ENCODE data around the gene MN1. TPM values are rescaled to one million over a fixed set of nuclear protein-coding genes. Genes with fewer than 3 reads are reported as not detected.

The MN1 gene
- total and polyA plus RNA-seq, 2 of the 4 experiments (the other 2 are of a cell fraction), result 0.36 to 1.3 TPM

- Histone ChIP-seq H3K27me3 (ENCODE audit: control insufficient read depth, insufficient read depth, low read length) (peaks cover 2% of the 10 kb centered on the region; the same call in 1 of the 2 replicates), H3K9me3 (ENCODE audit: control insufficient read depth, insufficient read depth, low read length) (no peaks in the 10 kb centered on the region), H3K9me1 (ENCODE audit: insufficient read depth, low read length) (0 out of 2 replicates have a peak, but pooled peaks cover 3% of the 10 kb centered on the region), H4K91ac (ENCODE audit: insufficient read depth, low read depth, low read length) (no peak overlapping the region), H3K79me1 (ENCODE audit: low read depth in 1 of 2, low read length in 2 of 2) (no peaks in the 10 kb centered on the region), H2BK20ac (ENCODE audit: low read depth, low read length) (no peak overlapping the region), H3K14ac (replicated peaks; ENCODE audit: low read depth, low read length) (no peak overlapping the region), H3K27ac (ENCODE audit: insufficient read depth, low read length) (no peak overlapping the region), H3K9ac (ENCODE audit: low read depth, low read length) (no peak overlapping the region), H2BK15ac (ENCODE audit: low read depth, low read length) (no peak overlapping the region; the same call in 2 of the 3 replicates), H3K4ac (ENCODE audit: low read depth, low read length) (no peak overlapping the region), H4K20me1 (ENCODE audit: insufficient read depth, low read length) (no peaks in the 10 kb centered on the region), H4K8ac (ENCODE audit: low read depth in 2 of 2, low read length in 2 of 2) (no peak overlapping the region), H3K4me2 (ENCODE audit: low read depth, low read length) (no peak overlapping the region), H3K56ac (ENCODE audit: extremely low read depth, insufficient read depth, low read length) (no peak overlapping the region), H2BK120ac (ENCODE audit: low read depth, low read length) (no peak overlapping the region), H3K4me3 (ENCODE audit: insufficient read depth, low read depth, low read length) (no peak overlapping the region), H2AFZ (replicated peaks; ENCODE audit: low read length, poor library complexity) (no peak overlapping the region), H3K4me1 (ENCODE audit: control insufficient read depth, insufficient read depth, low read length) (peaks cover 13% of the 10 kb centered on the region), H3K23ac (ENCODE audit: low read depth, low read length) (no peak overlapping the region), H2AK9ac (replicated peaks; ENCODE audit: low read depth, low read length, poor library complexity) (no peak overlapping the region), H3K36me3 (ENCODE audit: control insufficient read depth, insufficient read depth, low read length) (no peaks in the 10 kb centered on the region), H2AK5ac (ENCODE audit: low read depth, low read length) (no peak overlapping the region), H2BK5ac (ENCODE audit: low read depth, low read length, poor library complexity, severe bottlenecking) (no peak overlapping the region), H4K5ac (ENCODE audit: low read depth, low read length) (no peak overlapping the region), H3K18ac (ENCODE audit: low read depth, low read length) (no peak overlapping the region)
- dilution Hi-C loops (cut with HindIII; ENCODE audit: low sequenced_read_pairs, unreplicated experiment) (no loop called here), in situ Hi-C loops (cut with MboI; ENCODE audit: low sequenced_read_pairs) (loop anchor here (10.0 kb wide), 1 partner anchor 1057 kb away; no protein-coding TSS in a partner anchor), intact Hi-C loops (cut with micrococcal nuclease) (no loop called here)
- ATAC-seq (ENCODE audit: low read depth) (no peak), DNase-seq (no peak)
- POLR2A ChIA-PET (ENCODE audit: unreplicated experiment), result no interaction called here
- no peak for TF ChIP-seq MAFK (IDR thresholded peaks at IDR 0.05; ENCODE audit: low read depth, low read length)
- no peak for TF ChIP-seq USF2 (IDR thresholded peaks at IDR 0.05; ENCODE audit: low read depth, low read length)
- TF ChIP-seq RCOR1 (IDR thresholded peaks at IDR 0.05; ENCODE audit: insufficient replicate concordance, low read length), result no peak
- no peak for TF ChIP-seq NFE2L2 (IDR thresholded peaks at IDR 0.05; ENCODE audit: low read depth, low read length)
- TF ChIP-seq RAD21 (IDR thresholded peaks at IDR 0.05; ENCODE audit: low read length), result no peak
- BruUV-seq (replicated peaks), result no TSS peak
- CTCF ChIA-PET, result interaction anchor here (0.6 kb wide), 1 partner anchor 31 kb away, joined by 4 read pairs; no protein-coding TSS in a partner anchor
- WGBS, 2 experiments (ENCODE audit: extremely low coverage in 2 of 2, insufficient read length in 1 of 2), result 100% methylated on average over 2 of the region's 3 CpGs; no CpG with 5 or more reads in 1 of the 2 experiments
These were observed 10.2 kb upstream of the MN1 start for GRCh38 chr22:27811778-27812177.
